Esophagus squamous epithelium (tissue), 5 donors: Measurements from ENCODE around the gene FBXL17. TPM values are rescaled to one million over a fixed set of nuclear protein-coding genes. Genes with fewer than 3 reads are reported as not detected.

Experiments used
- DNase-seq: peaks from one replicate; lab custom pipeline; 2025; lab: John Stamatoyannopoulos, UW
- H3K27ac ChIP-seq, 4 donors: fragments of 200-600 bp; sonication (generic); one replicate each; pipeline ENCODE4 v1.5.1; 2016 to 2019; ENCODE audit warnings: mild to moderate bottlenecking in 1 of 4
- H3K27me3 ChIP-seq, 4 donors: fragments of 200-600 bp; sonication (generic); 1 replicate in 3 of 4; 2 replicates in 1 of 4; pipeline versions ENCODE4 v1.5.1 to v1.6.0; 2017 to 2021; ENCODE audit warnings: antibody characterized with exemption in 1 of 4
- H3K36me3 ChIP-seq, 3 donors: fragments of 200-600 bp; sonication (generic); one replicate each; pipeline ENCODE4 v1.5.1; 2016 to 2019
- H3K4me1 ChIP-seq, 3 donors: fragments of 200-600 bp; sonication (generic); one replicate each; pipeline ENCODE4 v1.5.1; 2017 to 2019
- H3K4me3 ChIP-seq, 4 donors: fragments of 200-600 bp; sonication (generic); 1 replicate in 3 of 4; 2 replicates in 1 of 4; pipeline ENCODE4 v1.5.1; 2016 to 2019; ENCODE audit warnings: mild to moderate bottlenecking in 2 of 4, moderate library complexity in 1 of 4
- H3K9me3 ChIP-seq, 3 donors: fragments of 200-600 bp; sonication (generic); one replicate each; pipeline ENCODE4 v1.5.1; 2016 to 2019
- POLR2A ChIP-seq, 4 donors: fragments of 450-650 bp; IDR thresholded peaks; one replicate each; pipeline ENCODE4 v1.6.1; 2017; ENCODE audit warnings: antibody characterized with exemption in 4 of 4, mild to moderate bottlenecking in 4 of 4, moderate library complexity in 3 of 4
- WGBS, 2 donors: methylation state at CpG; one replicate each; pipeline ENCODE4 v1.1.5; 2018; 5-methylcytosine and 5-hydroxymethylcytosine counted together
- intact Hi-C: fragments of 100-400 bp; cut with DNase I; formaldehyde crosslinking; loops from one replicate; pipeline ENCODE4 v1.15.0; 2022
- total RNA-seq, 4 donors: library from RNA; depleted of rRNA; stranded (reverse); fragments of >200 nt; gene quantifications; one replicate each; pipeline ENCODE4 v1.1.0, GENCODE V29; 2016
- TF ChIP-seq, protein P1 (sequence below), 6 experiments: fragments of 450-650 bp in 4 of 6; fragments of 200-600 bp in 2 of 6; sonication (generic) in 2 of 6; IDR thresholded peaks; one replicate each; pipeline ENCODE4 v1.5.1; 2016 to 2019; ENCODE audit warnings: antibody characterized with exemption in 6 of 6, mild to moderate bottlenecking in 4 of 6, moderate library complexity in 4 of 6
- donor health status: DM: yes; HTN: yes; CAD: no.

The FBXL17 gene
- total RNA-seq, 4 donors from 2014 or later: 11.8 to 23.5 (median 13.8) TPM

DNA sequence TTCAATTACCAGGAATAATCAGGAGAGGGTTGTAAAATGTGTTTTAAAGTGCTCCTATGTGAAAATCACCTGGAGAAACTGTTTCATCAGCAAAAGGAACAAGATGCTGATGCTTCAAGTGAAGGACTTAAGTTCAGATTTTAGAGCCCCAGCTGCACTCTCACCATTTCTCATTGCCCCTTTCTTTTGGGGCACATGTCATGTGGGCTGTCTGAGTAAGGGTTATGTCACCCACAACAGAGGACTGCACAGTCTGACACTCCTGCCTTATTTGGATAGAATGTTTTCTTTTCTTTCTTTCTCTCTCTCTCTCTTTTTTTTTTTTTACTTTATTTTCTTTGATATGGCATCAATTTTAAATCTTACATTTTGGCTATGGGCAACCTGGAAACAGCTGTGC, 507.1 kb downstream of the FBXL17 start:
- intact Hi-C loops: no loop called here
- no peak for DNase-seq
- TF ChIP-seq POLR2A (IDR thresholded peaks at IDR 0.05): no peak
- TF ChIP-seq, protein P1, sequence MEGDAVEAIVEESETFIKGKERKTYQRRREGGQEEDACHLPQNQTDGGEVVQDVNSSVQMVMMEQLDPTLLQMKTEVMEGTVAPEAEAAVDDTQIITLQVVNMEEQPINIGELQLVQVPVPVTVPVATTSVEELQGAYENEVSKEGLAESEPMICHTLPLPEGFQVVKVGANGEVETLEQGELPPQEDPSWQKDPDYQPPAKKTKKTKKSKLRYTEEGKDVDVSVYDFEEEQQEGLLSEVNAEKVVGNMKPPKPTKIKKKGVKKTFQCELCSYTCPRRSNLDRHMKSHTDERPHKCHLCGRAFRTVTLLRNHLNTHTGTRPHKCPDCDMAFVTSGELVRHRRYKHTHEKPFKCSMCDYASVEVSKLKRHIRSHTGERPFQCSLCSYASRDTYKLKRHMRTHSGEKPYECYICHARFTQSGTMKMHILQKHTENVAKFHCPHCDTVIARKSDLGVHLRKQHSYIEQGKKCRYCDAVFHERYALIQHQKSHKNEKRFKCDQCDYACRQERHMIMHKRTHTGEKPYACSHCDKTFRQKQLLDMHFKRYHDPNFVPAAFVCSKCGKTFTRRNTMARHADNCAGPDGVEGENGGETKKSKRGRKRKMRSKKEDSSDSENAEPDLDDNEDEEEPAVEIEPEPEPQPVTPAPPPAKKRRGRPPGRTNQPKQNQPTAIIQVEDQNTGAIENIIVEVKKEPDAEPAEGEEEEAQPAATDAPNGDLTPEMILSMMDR (IDR thresholded peaks at IDR 0.05): no peak

DNA sequence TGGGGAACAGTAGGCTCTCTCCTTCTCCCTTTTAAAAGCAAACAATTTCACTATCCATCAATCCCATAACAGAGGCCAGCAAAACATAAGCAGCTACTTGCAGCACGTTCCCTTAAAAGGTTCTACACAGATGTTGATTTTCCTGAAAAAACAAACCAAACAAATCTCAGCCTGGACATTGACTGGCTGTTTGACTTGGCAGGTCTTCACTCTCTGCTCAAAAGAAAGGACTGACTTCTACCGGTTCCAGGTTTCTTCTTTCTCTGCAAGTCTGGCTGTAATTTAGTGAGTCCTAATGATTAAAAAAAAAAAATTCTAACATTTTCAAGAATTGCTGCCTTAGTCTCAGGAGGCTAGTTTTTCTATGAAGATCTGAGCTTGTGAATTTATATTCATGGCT, 508.0 kb downstream of the FBXL17 start:
- no peak for TF ChIP-seq POLR2A (IDR thresholded peaks at IDR 0.05)
- TF ChIP-seq, protein P1 (IDR thresholded peaks at IDR 0.05): no peak
- peaks cover 0 to 3% (median 0%) of the 10 kb centered on the region in 3 donors for H3K4me1 ChIP-seq
- H3K9me3 ChIP-seq: no peaks in the 10 kb centered on the region
- WGBS, 2 donors: 47 to 48% methylated on average over 2 of the region's 2 CpGs
- intact Hi-C loops: no loop called here
- no peaks in the 10 kb centered on the region for H3K36me3 ChIP-seq
- no peaks in the 10 kb centered on the region for H3K27me3 ChIP-seq
- no peak for DNase-seq
- no peak overlapping the region for H3K27ac ChIP-seq
- no peak overlapping the region for H3K4me3 ChIP-seq

More for the DNA sequence above, 507.1 kb downstream of the FBXL17 start:
- Histone ChIP-seq H3K4me1 (no peaks in the 10 kb centered on the region), H3K4me3 (no peak overlapping the region), H3K27me3 (no peaks in the 10 kb centered on the region), H3K27ac (no peak overlapping the region), H3K36me3 (peaks cover 0 to 6% (median 0%) of the 10 kb centered on the region in 3 donors), H3K9me3 (no peaks in the 10 kb centered on the region)

- DNase-seq: no peak
- no peaks in the 10 kb centered on the region for H3K27me3 ChIP-seq
- H3K4me3 ChIP-seq: no peak overlapping the region
- H3K9me3 ChIP-seq: no peaks in the 10 kb centered on the region
- no peaks in the 10 kb centered on the region for H3K36me3 ChIP-seq
- H3K27ac ChIP-seq: no peak overlapping the region
- peaks cover 0 to 3% (median 0%) of the 10 kb centered on the region in 3 donors for H3K4me1 ChIP-seq
- WGBS, 2 donors: 81 to 90% methylated on average over 3 of the region's 3 CpGs
- intact Hi-C loops: no loop called here
- no peak for TF ChIP-seq POLR2A (IDR thresholded peaks at IDR 0.05)
Observed at GRCh38 chr5:107871023-107871422, 510.9 kb downstream of the FBXL17 start.

DNA sequence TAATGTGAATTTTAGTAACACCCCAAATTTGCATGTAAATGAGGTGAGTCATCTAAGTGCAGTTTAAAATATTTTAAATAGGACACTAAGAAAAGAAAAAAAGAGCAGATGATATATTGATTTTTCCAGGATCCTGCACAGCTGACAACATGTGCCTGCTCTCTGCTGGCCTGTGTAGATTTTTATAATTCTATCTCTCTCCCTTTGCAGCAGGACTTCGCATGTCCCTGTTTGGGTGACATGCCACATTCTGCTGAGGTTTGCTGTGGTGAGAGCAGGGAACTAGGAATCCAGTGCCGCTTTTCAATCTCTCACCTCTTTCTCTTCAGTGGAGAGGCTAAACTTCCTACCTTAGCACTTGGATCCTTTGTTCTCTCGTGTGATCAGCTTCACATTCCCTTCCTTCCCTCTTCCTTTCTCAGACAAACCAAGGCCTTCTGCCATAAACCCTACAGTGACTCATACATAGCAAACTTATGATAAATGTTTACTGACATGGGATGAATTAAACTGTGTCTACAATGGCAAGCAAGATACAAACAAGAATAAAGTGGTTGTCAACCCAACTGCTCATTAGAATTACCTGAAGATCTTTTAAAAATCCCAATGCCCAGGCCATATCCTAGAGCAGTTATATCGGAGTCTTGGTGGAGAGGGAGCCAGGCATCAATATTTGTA, 512.3 kb downstream of the FBXL17 start:
- H3K27ac ChIP-seq: no peak overlapping the region

DNA sequence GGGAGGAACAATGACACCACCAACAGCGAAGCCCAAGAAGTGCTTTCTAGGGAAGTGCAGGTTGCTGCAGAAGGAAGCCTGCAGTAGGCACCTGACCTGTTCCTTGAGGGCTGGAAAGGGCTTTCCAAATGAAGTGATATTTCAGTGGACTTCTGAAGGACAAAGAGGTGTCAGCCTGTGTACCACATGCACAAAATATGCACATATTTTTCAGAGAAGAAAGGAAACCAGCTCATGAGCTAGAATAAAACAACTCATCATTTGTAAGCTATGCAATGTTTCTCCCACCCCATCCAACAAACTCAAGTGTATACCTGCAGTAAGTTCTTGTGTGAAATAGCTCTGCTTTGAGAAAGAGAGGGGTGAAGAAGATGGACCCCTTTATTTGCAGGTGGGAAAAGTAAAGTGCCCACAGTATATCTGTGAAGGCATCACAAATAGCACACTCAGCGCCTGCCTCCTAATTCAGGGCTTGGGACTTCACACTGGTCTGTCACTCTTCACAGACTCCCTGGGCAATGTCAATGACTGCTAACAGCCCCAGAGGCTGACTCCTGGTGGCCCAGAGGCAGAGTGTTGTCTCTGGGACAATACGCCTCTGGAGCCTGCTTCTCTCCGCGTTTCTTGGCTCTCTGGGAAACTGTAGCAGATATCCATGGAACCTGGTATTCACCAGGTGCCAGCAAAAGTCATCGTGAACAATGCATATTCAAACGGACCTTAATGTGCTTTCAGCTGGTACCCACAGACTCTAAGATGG, 513.1 kb downstream of the FBXL17 start:
- intact Hi-C loops: no loop called here
- peaks cover 0 to 3% (median 0%) of the 10 kb centered on the region in 3 donors for H3K4me1 ChIP-seq
- no peaks in the 10 kb centered on the region for H3K27me3 ChIP-seq
- no peak overlapping the region for H3K27ac ChIP-seq
- no peak for DNase-seq
- H3K4me3 ChIP-seq: no peak overlapping the region
- WGBS, 2 donors: 79 to 92% methylated on average over 7 of the region's 7 CpGs
- H3K36me3 ChIP-seq: no peaks in the 10 kb centered on the region
- TF ChIP-seq, protein P1 (IDR thresholded peaks at IDR 0.05): no peak
- TF ChIP-seq POLR2A (IDR thresholded peaks at IDR 0.05): no peak
- no peaks in the 10 kb centered on the region for H3K9me3 ChIP-seq

More for the DNA sequence above, 512.3 kb downstream of the FBXL17 start:
- Histone ChIP-seq H3K36me3 (no peaks in the 10 kb centered on the region), H3K9me3 (no peaks in the 10 kb centered on the region), H3K4me3 (no peak overlapping the region), H3K4me1 (peaks cover 0 to 3% (median 0%) of the 10 kb centered on the region in 3 donors), H3K27me3 (no peaks in the 10 kb centered on the region)
- DNase-seq: no peak
- TF ChIP-seq, protein P1 (IDR thresholded peaks at IDR 0.05): no peak
- 68 to 78% methylated on average over 4 of the region's 4 CpGs for WGBS, 2 donors
- intact Hi-C loops: no loop called here
